K562 (cell line): Measurements from ENCODE around the gene ANKRD11. TPM values are rescaled to one million over a fixed set of nuclear protein-coding genes. Genes with fewer than 3 reads are reported as not detected.

Source experiments
- ATAC-seq: fragments of 200-7000 bp; cut with Tn5 transposase; 3 replicates; pipeline ENCODE4 v1.9.1; 2020; ENCODE audit warnings: moderate library complexity
- BruUV-seq: library from RNA; stranded (reverse); fragments of 400-500 nt; replicated peaks from 2 replicates; lab custom pipeline; 2021; lab: Mats Ljungman, UMichigan
- CTCF ChIA-PET: fragments of 300-600 bp; formaldehyde crosslinking; extraction: SDS; loops from one replicate; lab custom pipeline; 2021; ENCODE audit warnings: low intra/inter-chr PET ratio; lab: Yijun Ruan, JAX
- POLR2A ChIA-PET: fragments of 300-600, 350-650 bp; sonication (Branson Sonifier 250); formaldehyde crosslinking; extraction: SDS; loops from one replicate; lab custom pipeline; 2021; ENCODE audit warnings: antibody characterized with exemption, inconsistent platforms; lab: Yijun Ruan, JAX
- DNase-seq, 4 experiments: peaks; one replicate each; pipeline versions ENCODE4 v3.0.0 to v3.0.0-alpha.2; 2011 to 2018; ENCODE audit warnings: low spot score in 3 of 4, mixed read lengths in 3 of 4; ENCODE audit errors: extremely low read depth in 1 of 4
- FAIRE-seq: peaks from 2 replicates; lab custom pipeline; 2011; peaks lifted over from hg19 to GRCh38; lab: Jason Lieb, UNC
- H2AFZ ChIP-seq: 2 replicates; pipeline ENCODE4 v1.6.0; 2011; ENCODE audit warnings: low read depth, low read length, control low read depth, inconsistent platforms
- H3K27ac ChIP-seq: fragments of 200-600 bp; 3 replicates; pipeline ENCODE4 v1.8.0; 2011; ENCODE audit warnings: low read depth, mild to moderate bottlenecking, control low read depth, inconsistent platforms, low read length, moderate library complexity, mixed read lengths; ENCODE audit errors: extremely low read depth
- H3K27me3 ChIP-seq, 2 experiments: fragments of 300-600 bp in 1 of 2; 2 replicates in 1 of 2; 3 replicates in 1 of 2; pipeline versions ENCODE4 v1.6.0 to v1.8.0; 2011; ENCODE audit warnings: inconsistent platforms in 2 of 2, low read length in 2 of 2, mild to moderate bottlenecking in 1 of 2, mixed read lengths in 1 of 2, moderate library complexity in 1 of 2; ENCODE audit not compliant: control insufficient read depth in 2 of 2, insufficient read depth in 2 of 2
- H3K36me3 ChIP-seq: fragments of 300-600 bp; 3 replicates; pipeline ENCODE4 v1.8.0; 2011; ENCODE audit warnings: mild to moderate bottlenecking, low read length, inconsistent platforms; ENCODE audit not compliant: control insufficient read depth, insufficient read depth
- H3K4me1 ChIP-seq, 2 experiments: fragments of 200-600 bp in 1 of 2; replicated peaks in 1 of 2; 2 replicates in 1 of 2; 3 replicates in 1 of 2; pipeline versions ENCODE4 v1.5.1 to v1.8.0; 2011; ENCODE audit warnings: inconsistent platforms in 2 of 2, low read length in 2 of 2, mild to moderate bottlenecking in 1 of 2, mixed read lengths in 1 of 2, moderate library complexity in 1 of 2; ENCODE audit not compliant: control insufficient read depth in 2 of 2, insufficient read depth in 2 of 2
- H3K4me2 ChIP-seq: 2 replicates; pipeline ENCODE4 v1.6.1; 2011; ENCODE audit warnings: low read length, control low read depth, inconsistent platforms, mixed read lengths; ENCODE audit not compliant: insufficient read depth
- H3K4me3 ChIP-seq: fragments of 200-600 bp; sonication (generic), shearing (Covaris generic); 2 replicates; pipeline ENCODE4 v1.5.1; 2016; ENCODE audit warnings: control low read depth, inconsistent platforms
- H3K79me2 ChIP-seq: fragments of 200-600 bp; 3 replicates; pipeline ENCODE4 v1.8.0; 2011; ENCODE audit warnings: low read length, inconsistent platforms; ENCODE audit not compliant: control insufficient read depth, insufficient read depth
- H3K9ac ChIP-seq, 2 experiments: 2 replicates each; pipeline versions ENCODE4 v1.6.0 to v1.6.1; 2011; ENCODE audit warnings: low read depth in 2 of 2, low read length in 2 of 2, control low read depth in 1 of 2, inconsistent platforms in 1 of 2, mild to moderate bottlenecking in 1 of 2, mixed read lengths in 1 of 2; ENCODE audit not compliant: insufficient read depth in 1 of 2
- H3K9me1 ChIP-seq: one replicate; pipeline ENCODE4 v1.6.0; 2011; ENCODE audit warnings: inconsistent platforms, mild to moderate bottlenecking, low read length, moderate library complexity; ENCODE audit not compliant: control insufficient read depth, insufficient read depth
- H3K9me3 ChIP-seq: replicated peaks from 2 replicates; pipeline ENCODE4 v1.5.1; 2011; ENCODE audit warnings: low read depth, low read length, inconsistent platforms; ENCODE audit not compliant: control insufficient read depth, insufficient read depth
- H4K20me1 ChIP-seq: replicated peaks from 2 replicates; pipeline ENCODE4 v1.6.1; 2011; ENCODE audit warnings: low read length, inconsistent platforms, mixed read lengths; ENCODE audit not compliant: control insufficient read depth, insufficient read depth
- GABPA ChIP-seq: fragments of 200-800 bp; sonication (Bioruptor generic); conservative IDR thresholded peaks from 2 replicates; pipeline ENCODE4 v1.6.1; 2016; ENCODE audit warnings: low read depth, missing genetic modification characterization, missing compliant biosample characterization
- KDM4B ChIP-seq, 2 experiments: fragments of 450-650 bp in 1 of 2; sonication (generic) in 1 of 2; IDR thresholded peaks; 2 replicates each; pipeline ENCODE4 v1.6.1; 2016 to 2017; ENCODE audit warnings: borderline replicate concordance in 2 of 2, antibody characterized with exemption in 1 of 2, low read depth in 1 of 2, mild to moderate bottlenecking in 1 of 2
- POU5F1 ChIP-seq: fragments of 150-350 bp; IDR thresholded peaks from 2 replicates; pipeline ENCODE4 v1.6.1; 2014; ENCODE audit warnings: borderline replicate concordance, low read length, low read depth, mild to moderate bottlenecking; ENCODE audit not compliant: partially characterized antibody
- SMARCB1 ChIP-seq: IDR thresholded peaks from 2 replicates; pipeline ENCODE4 v1.6.1; 2011; ENCODE audit warnings: improper control_type of control experiment, low read depth; ENCODE audit not compliant: insufficient read length
- TARDBP ChIP-seq: fragments of 450-650 bp; IDR thresholded peaks from 2 replicates; pipeline ENCODE4 v1.6.1; 2016
- ZNF174 ChIP-seq: fragments of 250-450 bp; sonication (Bioruptor Pico); IDR thresholded peaks from 2 replicates; pipeline ENCODE4 v1.4.0; 2020; ENCODE audit warnings: mild to moderate bottlenecking
- WGBS: fragments of 100-300 bp; shearing (Covaris generic); methylation state at CpG from one replicate; pipeline ENCODE4 v1.1.6; 2016; ENCODE audit warnings: low coverage, mixed read lengths; ENCODE audit not compliant: insufficient coverage; ENCODE audit errors: missing lambda C conversion rate; 5-methylcytosine and 5-hydroxymethylcytosine counted together
- in situ Hi-C: fragments of 300-500 bp; cut with MboI; formaldehyde crosslinking; loops from 4 replicates; pipeline ENCODE4 v1.15.0; 2018; ENCODE audit warnings: inconsistent platforms, mixed read lengths
- intact Hi-C: fragments of 100-400 bp; cut with micrococcal nuclease; formaldehyde crosslinking; loops from 2 replicates; pipeline ENCODE4 v1.14.2; 2022
- polyA plus RNA-seq, 8 experiments: library from polyadenylated mRNA; depleted of rRNA in 4 of 8; stranded (reverse) in 5 of 8; unstranded in 3 of 8; fragments of >200 nt; fragmentation: Nextera tagmentation in 2 of 8; fragmentation: Illumina TruSeq in 1 of 8; extraction: Ambion mirVana in 2 of 8; extraction: Trizol in 1 of 8; gene quantifications; 2 replicates each; pipeline versions ENCODE4 v1.2.1 to v1.2.3, GENCODE V29; 2011 to 2014; ENCODE audit warnings: inconsistent platforms in 1 of 8, missing spikeins in 1 of 8
- total RNA-seq, 7 experiments: library from RNA; depleted of rRNA in 6 of 7; stranded (reverse); fragments of >200 nt in 6 of 7; fragmentation: Illumina TruSeq in 2 of 7; extraction: Trizol in 2 of 7; gene quantifications; 2 replicates each; pipeline versions ENCODE4 v1.2.1 to v1.2.3, GENCODE V29; 2011 to 2021; ENCODE audit warnings: low replicate concordance in 1 of 7

ANKRD11 gene
- total and polyA plus RNA-seq, 9 of the 15 experiments (the other 6 are each of a cell fraction or from before 2014, with no cell fraction given), result 4.7 to 126 (median 31.7) TPM

GRCh38 chr16:89407925-89408300 is 82.4 kb downstream of the ANKRD11 start:
- peaks cover 43 to 64% of the 10 kb centered on the region in 2 experiments for H3K4me1 ChIP-seq
- H3K27me3 ChIP-seq, result no peaks in the 10 kb centered on the region
- H2AFZ ChIP-seq, result no peak overlapping the region
- H4K20me1 ChIP-seq, result peaks cover 91% of the 10 kb centered on the region
- H3K9ac ChIP-seq, result peak overlapping the region in 1 of 2 experiments; percentile 70; a peak in 1 of 4 replicates
- in situ Hi-C loops (no loop called here), intact Hi-C loops (no loop called here)
- H3K9me3 ChIP-seq, result no peaks in the 10 kb centered on the region
- no peak overlapping the region for H3K4me3 ChIP-seq
- H3K4me2 ChIP-seq, result peak overlapping the region; percentile 12; the same call in 1 of the 2 replicates
- ChIA-PET POLR2A (interaction anchor here (1.4 kb wide), 1 partner anchor 10 kb away, joined by 4 read pairs; no protein-coding TSS in a partner anchor), CTCF (no interaction called here)
- WGBS, result 68% methylated on average over 5 of the region's 5 CpGs
- H3K9me1 ChIP-seq, result peaks cover 28% of the 10 kb centered on the region
- peaks cover 19% of the 10 kb centered on the region; the same call in 2 of the 3 replicates for H3K36me3 ChIP-seq
- H3K79me2 ChIP-seq, result peaks cover 97% of the 10 kb centered on the region
- FAIRE-seq (no peak), ATAC-seq (peak; percentile 38), DNase-seq (no peak)
- no peak overlapping the region for H3K27ac ChIP-seq
- BruUV-seq, result no TSS peak
- TF ChIP-seq GABPA (no peak), ZNF174 (no peak), SMARCB1 (no peak), POU5F1 (no peak)
- TF ChIP-seq, all 486 proteins: peak for 0

- ChIA-PET POLR2A (no interaction called here), CTCF (no interaction called here)
- H4K20me1 ChIP-seq, result peaks cover 89% of the 10 kb centered on the region
- FAIRE-seq (no peak), ATAC-seq (peak; percentile 7; the same call in 2 of the 3 replicates), DNase-seq (no peak)
- in situ Hi-C loops, result no loop called here
- 49% methylated on average over 17 of the region's 17 CpGs for WGBS
- TF ChIP-seq KDM4B (IDR thresholded peaks at IDR 0.05; ENCODE audit: borderline replicate concordance in 2 of 2, low read depth in 1 of 2) (no peak), TARDBP (no peak)
- no peaks in the 10 kb centered on the region for H3K27me3 ChIP-seq
- no peak overlapping the region for H3K27ac ChIP-seq
- H3K9me3 ChIP-seq, result no peaks in the 10 kb centered on the region
- H3K4me2 ChIP-seq, result 0 out of 2 replicates have a peak overlapping the region, but pooled peaks have one; percentile 34
- peaks cover 21% of the 10 kb centered on the region; the same call in 2 of the 3 replicates for H3K36me3 ChIP-seq
- no TSS peak for BruUV-seq
- H3K9me1 ChIP-seq, result peaks cover 29% of the 10 kb centered on the region
- intact Hi-C loops, result no loop called here
- peaks cover 41 to 66% of the 10 kb centered on the region in 2 experiments for H3K4me1 ChIP-seq
- H3K4me3 ChIP-seq, result no peak overlapping the region
- H3K79me2 ChIP-seq, result peaks cover 97% of the 10 kb centered on the region
- H3K9ac ChIP-seq, result peak overlapping the region in 1 of 2 experiments; percentile 82; a peak in 3 of 4 replicates
- no peak overlapping the region for H2AFZ ChIP-seq
Measured at GRCh38 chr16:89407282-89407924, 83.0 kb downstream of the ANKRD11 start.
